Natural killer cell (primary cell): Measurements from ENCODE around the gene KNL1. TPM values are rescaled to one million over a fixed set of nuclear protein-coding genes. Genes with fewer than 3 reads are reported as not detected.

Source experiments
- ATAC-seq, 3 donors: fragments of 150-1000 bp in 2 of 3; fragments of 200-7000 bp in 1 of 3; cut with Tn5 transposase; 1 replicate in 1 of 3; 2 replicates in 2 of 3; pipeline ENCODE4 v1.10.0; 2021; ENCODE audit warnings: mild to moderate bottlenecking in 2 of 3, moderate library complexity in 2 of 3
- DNase-seq, 2 donors: peaks; one replicate each; pipeline versions ENCODE4 v3.0.0 to v3.0.0-alpha.2; 2013 to 2021; ENCODE audit warnings: mixed read lengths in 1 of 2
- H3K27ac ChIP-seq: one replicate; pipeline ENCODE4 v1.5.1; 2013; ENCODE audit warnings: mild to moderate bottlenecking, low read length
- H3K27me3 ChIP-seq: one replicate; pipeline ENCODE4 v1.6.1; 2013; ENCODE audit warnings: low read length; ENCODE audit not compliant: control insufficient read depth, insufficient read depth
- H3K36me3 ChIP-seq: one replicate; pipeline ENCODE4 v1.6.1; 2013; ENCODE audit warnings: low read length; ENCODE audit not compliant: control insufficient read depth, insufficient read depth
- H3K4me1 ChIP-seq: one replicate; pipeline ENCODE4 v1.6.1; 2013; ENCODE audit warnings: low read length; ENCODE audit not compliant: control insufficient read depth, insufficient read depth
- H3K4me3 ChIP-seq: one replicate; pipeline ENCODE4 v1.5.1; 2013; ENCODE audit warnings: low read length
- H3K9me3 ChIP-seq: one replicate; pipeline ENCODE4 v1.6.1; 2013; ENCODE audit warnings: low read length; ENCODE audit not compliant: control insufficient read depth, insufficient read depth
- H3K27ac Mint-ChIP-seq, 2 donors: one replicate each; pipeline ENCODE4 v1.8.0; 2022; ENCODE audit warnings: mild to moderate bottlenecking in 2 of 2, mixed read lengths in 2 of 2, moderate library complexity in 1 of 2
- H3K27me3 Mint-ChIP-seq, 2 donors: one replicate each; pipeline ENCODE4 v1.8.0; 2022; ENCODE audit warnings: low read depth in 2 of 2, mixed read lengths in 2 of 2
- H3K36me3 Mint-ChIP-seq: one replicate; pipeline ENCODE4 v1.8.0; 2022; ENCODE audit warnings: mixed read lengths
- H3K4me1 Mint-ChIP-seq, 2 donors: one replicate each; pipeline ENCODE4 v1.8.0; 2022; ENCODE audit warnings: mixed read lengths in 2 of 2
- H3K4me3 Mint-ChIP-seq: one replicate; pipeline ENCODE4 v1.8.0; 2022; ENCODE audit warnings: mild to moderate bottlenecking, moderate library complexity, mixed read lengths
- H3K9me3 Mint-ChIP-seq, 2 donors: one replicate each; pipeline ENCODE4 v1.8.0; 2022; ENCODE audit warnings: mixed read lengths in 2 of 2
- WGBS: methylation state at CpG from one replicate; pipeline ENCODE4 v1.1.7; 2013; ENCODE audit warnings: missing lambda C conversion rate; ENCODE audit not compliant: insufficient coverage; 5-methylcytosine and 5-hydroxymethylcytosine counted together
- intact Hi-C: fragments of 100-400 bp; cut with micrococcal nuclease; formaldehyde crosslinking; loops from one replicate; pipeline ENCODE4 v1.14.2; 2022
- total RNA-seq, 4 donors: library from RNA; stranded (reverse); fragments of 120-200 nt in 1 of 4; gene quantifications; one replicate each; pipeline versions ENCODE4 v1.2.3 to v1.2.4, GENCODE V29; 2013 to 2022
- TF ChIP-seq, protein P1 (sequence below): fragments of 200-600 bp; IDR thresholded peaks from one replicate; pipeline ENCODE4 v1.8.0; 2022; ENCODE audit warnings: antibody characterized with exemption

KNL1 gene
- total RNA-seq, 3 donors from 2014 or later (not counting 1 experiment from before 2014, with no cell fraction given) = 2.4 to 4.1 (median 3.6) TPM

DNA sequence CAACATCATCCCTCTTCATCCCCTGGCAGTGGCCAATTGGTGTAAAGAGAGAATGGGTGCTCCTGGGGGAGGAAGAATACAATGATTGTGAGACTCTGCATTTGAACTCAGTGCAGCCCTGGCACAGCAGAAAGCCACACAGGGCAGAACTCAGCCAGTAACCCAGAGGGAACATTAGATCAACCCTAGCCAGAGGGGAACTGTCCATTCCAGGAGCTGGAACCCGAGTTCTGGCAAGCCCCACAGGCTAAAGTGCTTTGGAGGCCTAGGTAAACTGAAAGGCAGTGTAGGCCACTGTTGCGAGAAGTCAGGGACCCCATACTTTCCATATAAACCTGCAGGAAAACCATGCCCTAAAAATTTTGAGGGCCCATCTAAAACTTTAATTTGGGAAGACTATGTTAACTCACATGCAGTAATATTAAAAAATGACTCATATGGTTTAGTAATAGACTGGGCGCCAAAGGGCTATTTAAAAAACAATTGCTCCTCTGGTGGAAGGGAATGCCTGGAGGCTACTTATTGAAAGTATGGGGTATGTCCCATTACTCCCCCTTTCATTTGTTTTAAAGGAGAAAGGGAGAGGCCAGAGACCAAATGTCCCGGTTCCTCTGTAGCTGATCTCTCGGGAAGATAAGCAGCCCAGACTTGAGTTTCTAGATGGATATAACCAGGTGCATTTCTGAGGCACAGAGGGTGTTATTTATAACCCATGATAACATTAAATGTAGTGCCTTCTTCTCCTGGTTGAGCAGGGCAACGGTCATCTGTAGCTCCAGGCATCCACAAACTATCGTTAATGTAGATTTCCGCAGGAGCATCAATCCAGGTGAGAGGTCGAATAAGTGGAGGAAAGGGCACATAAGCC lies 95.1 kb downstream of the KNL1 start:
- no peak for DNase-seq
- no peak for ATAC-seq
- Histone ChIP-seq H3K4me3 (no peak overlapping the region), H3K4me1 (peaks cover 9% of the 10 kb centered on the region), H3K9me3 (no peaks in the 10 kb centered on the region), H3K27me3 (no peaks in the 10 kb centered on the region), H3K36me3 (peaks cover 6% of the 10 kb centered on the region), H3K27ac (no peak overlapping the region)
- no peaks in the 10 kb centered on the region for H3K9me3 Mint-ChIP-seq
- H3K4me1 Mint-ChIP-seq = peaks cover 6 to 13% of the 10 kb centered on the region in 2 donors
- peak overlapping the region; percentile 29 for H3K4me3 Mint-ChIP-seq
- H3K27ac Mint-ChIP-seq = peak overlapping the region; percentile 11 to 18
- TF ChIP-seq, protein P1, sequence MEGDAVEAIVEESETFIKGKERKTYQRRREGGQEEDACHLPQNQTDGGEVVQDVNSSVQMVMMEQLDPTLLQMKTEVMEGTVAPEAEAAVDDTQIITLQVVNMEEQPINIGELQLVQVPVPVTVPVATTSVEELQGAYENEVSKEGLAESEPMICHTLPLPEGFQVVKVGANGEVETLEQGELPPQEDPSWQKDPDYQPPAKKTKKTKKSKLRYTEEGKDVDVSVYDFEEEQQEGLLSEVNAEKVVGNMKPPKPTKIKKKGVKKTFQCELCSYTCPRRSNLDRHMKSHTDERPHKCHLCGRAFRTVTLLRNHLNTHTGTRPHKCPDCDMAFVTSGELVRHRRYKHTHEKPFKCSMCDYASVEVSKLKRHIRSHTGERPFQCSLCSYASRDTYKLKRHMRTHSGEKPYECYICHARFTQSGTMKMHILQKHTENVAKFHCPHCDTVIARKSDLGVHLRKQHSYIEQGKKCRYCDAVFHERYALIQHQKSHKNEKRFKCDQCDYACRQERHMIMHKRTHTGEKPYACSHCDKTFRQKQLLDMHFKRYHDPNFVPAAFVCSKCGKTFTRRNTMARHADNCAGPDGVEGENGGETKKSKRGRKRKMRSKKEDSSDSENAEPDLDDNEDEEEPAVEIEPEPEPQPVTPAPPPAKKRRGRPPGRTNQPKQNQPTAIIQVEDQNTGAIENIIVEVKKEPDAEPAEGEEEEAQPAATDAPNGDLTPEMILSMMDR = no peak
- WGBS = 95% methylated on average over 5 of the region's 9 CpGs
- H3K36me3 Mint-ChIP-seq = no peaks in the 10 kb centered on the region
- H3K27me3 Mint-ChIP-seq = no peaks in the 10 kb centered on the region
- intact Hi-C loops = no loop called here

DNA sequence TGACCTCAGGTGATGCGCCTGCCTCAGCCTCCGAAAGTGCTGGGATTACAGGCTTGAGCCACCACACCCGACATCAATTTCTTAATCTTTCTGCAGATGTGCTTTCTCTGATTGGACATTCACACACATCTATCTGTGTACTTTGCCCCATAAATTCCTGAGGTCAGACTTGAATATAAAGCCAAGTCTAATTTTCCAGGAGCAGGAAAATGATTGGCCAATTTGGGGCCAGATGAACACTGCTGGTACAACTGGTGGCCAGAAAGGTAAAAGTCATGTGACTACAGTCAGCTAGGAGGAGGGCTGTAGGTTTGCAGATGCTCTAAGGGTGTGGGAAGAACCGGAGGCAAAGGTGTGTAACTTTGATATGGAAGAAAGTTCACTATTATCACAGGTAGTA lies 97.7 kb downstream of the KNL1 start:
- Histone ChIP-seq H3K9me3 (no peaks in the 10 kb centered on the region), H3K36me3 (peaks cover 6% of the 10 kb centered on the region), H3K4me3 (no peak overlapping the region), H3K4me1 (peaks cover 19% of the 10 kb centered on the region), H3K27me3 (no peaks in the 10 kb centered on the region), H3K27ac (no peak overlapping the region)
- no peak for DNase-seq
- H3K36me3 Mint-ChIP-seq = no peaks in the 10 kb centered on the region
- H3K9me3 Mint-ChIP-seq = no peaks in the 10 kb centered on the region
- TF ChIP-seq, protein P1 = no peak
- WGBS = 98% methylated on average over 3 of the region's 4 CpGs
- peaks cover 20 to 28% of the 10 kb centered on the region in 2 donors for H3K4me1 Mint-ChIP-seq
- no peak overlapping the region for H3K27ac Mint-ChIP-seq
- H3K4me3 Mint-ChIP-seq = no peak overlapping the region
- intact Hi-C loops = no loop called here
- no peaks in the 10 kb centered on the region for H3K27me3 Mint-ChIP-seq
- no peak for ATAC-seq

GRCh38 chr15:40693904-40694687 lies 100.0 kb downstream of the KNL1 start:
- Histone ChIP-seq H3K27ac (peak overlapping the region; percentile 97), H3K9me3 (no peaks in the 10 kb centered on the region), H3K27me3 (no peaks in the 10 kb centered on the region), H3K36me3 (peaks cover 6% of the 10 kb centered on the region), H3K4me3 (peak overlapping the region; percentile 92), H3K4me1 (peaks cover 19% of the 10 kb centered on the region)
- H3K27me3 Mint-ChIP-seq = no peaks in the 10 kb centered on the region
- H3K4me1 Mint-ChIP-seq = peaks cover 20 to 28% of the 10 kb centered on the region in 2 donors
- TF ChIP-seq, protein P1 = no peak
- ATAC-seq (no peak), DNase-seq (peak in 1 of 2 donors; percentile 17)
- peak overlapping the region; percentile 100 for H3K4me3 Mint-ChIP-seq
- intact Hi-C loops = loop anchor here (1.0 kb wide), 1 partner anchor 61 kb away; the partner anchor contains the start of gene RMDN3
- peak overlapping the region; percentile 97 to 98 for H3K27ac Mint-ChIP-seq
- WGBS = 26% methylated on average over 31 of the region's 31 CpGs
- no peaks in the 10 kb centered on the region for H3K9me3 Mint-ChIP-seq
- no peaks in the 10 kb centered on the region for H3K36me3 Mint-ChIP-seq
